HepG2 (cell line): ENCODE measurements around the gene C10orf90. TPM values are rescaled to one million over a fixed set of nuclear protein-coding genes. Genes with fewer than 3 reads are reported as not detected.

ENCODE experiments used
- ATAC-seq: fragments of 200-7000 bp; cut with Tn5 transposase; 3 replicates; pipeline ENCODE4 v1.9.1; 2020; ENCODE audit warnings: mild to moderate bottlenecking, moderate library complexity
- BruUV-seq: library from RNA; stranded (reverse); fragments of 400-500 nt; replicated peaks from 2 replicates; lab custom pipeline; 2021; lab: Mats Ljungman, UMichigan
- CTCF ChIA-PET: fragments of 300-600 bp; formaldehyde crosslinking; extraction: SDS; loops from one replicate; lab custom pipeline; 2021; ENCODE audit warnings: low total read pairs, inconsistent platforms, low intra/inter-chr PET ratio; lab: Yijun Ruan, JAX
- POLR2A ChIA-PET: fragments of 350-600 bp; sonication (Branson Sonifier 250); formaldehyde crosslinking; loops from one replicate; lab custom pipeline; 2020; ENCODE audit warnings: antibody characterized with exemption, inconsistent platforms; lab: Yijun Ruan, JAX
- DNase-seq: peaks from one replicate; pipeline ENCODE4 v3.0.0-alpha.2; 2015; ENCODE audit warnings: low spot score
- FAIRE-seq: peaks from 3 replicates; lab custom pipeline; 2011; peaks lifted over from hg19 to GRCh38; lab: Jason Lieb, UNC
- H2AFZ ChIP-seq: one replicate; pipeline ENCODE4 v1.6.1; 2011; ENCODE audit warnings: low read length, inconsistent platforms
- H3K27ac ChIP-seq: fragments of 300-600 bp; 3 replicates; pipeline ENCODE4 v1.8.0; 2011; ENCODE audit warnings: mixed run types, mild to moderate bottlenecking, mixed read lengths, low read length, inconsistent platforms; ENCODE audit not compliant: insufficient read depth; ENCODE audit errors: extremely low read length
- H3K27me3 ChIP-seq, 2 experiments: fragments of 200-600 bp in 1 of 2; 2 replicates in 1 of 2; 3 replicates in 1 of 2; pipeline versions ENCODE4 v1.6.0 to v1.8.0; 2011; ENCODE audit warnings: low read length in 2 of 2, mild to moderate bottlenecking in 2 of 2, moderate library complexity in 2 of 2, inconsistent platforms in 1 of 2; ENCODE audit not compliant: insufficient read depth in 2 of 2, control insufficient read depth in 1 of 2
- H3K36me3 ChIP-seq, 2 experiments: fragments of 200-600 bp in 1 of 2; replicated peaks in 1 of 2; 2 replicates in 1 of 2; 3 replicates in 1 of 2; pipeline versions ENCODE4 v1.5.1 to v1.8.0; 2011; ENCODE audit warnings: low read length in 2 of 2, inconsistent platforms in 1 of 2; ENCODE audit not compliant: insufficient read depth in 2 of 2, control insufficient read depth in 1 of 2
- H3K4me1 ChIP-seq: 2 replicates; pipeline ENCODE4 v1.5.1; 2012; ENCODE audit warnings: low read length, inconsistent platforms; ENCODE audit not compliant: insufficient read depth
- H3K4me2 ChIP-seq: 2 replicates; pipeline ENCODE4 v1.6.0; 2011; ENCODE audit warnings: low read depth, low read length, inconsistent platforms
- H3K4me3 ChIP-seq, 3 experiments: fragments of 200-600 bp in 1 of 3; sonication (generic), shearing (Covaris generic) in 1 of 3; replicated peaks in 1 of 3; 2 replicates each; pipeline ENCODE4 v1.5.1; 2011 to 2016; ENCODE audit warnings: low read length in 3 of 3, inconsistent platforms in 2 of 3, low read depth in 2 of 3, mild to moderate bottlenecking in 2 of 3, control low read depth in 1 of 3, mixed read lengths in 1 of 3; ENCODE audit not compliant: insufficient read depth in 1 of 3
- H3K79me2 ChIP-seq: one replicate; pipeline ENCODE4 v1.6.1; 2011; ENCODE audit warnings: low read length, inconsistent platforms; ENCODE audit not compliant: insufficient read depth
- H3K9ac ChIP-seq: 2 replicates; pipeline ENCODE4 v1.6.0; 2011; ENCODE audit warnings: mild to moderate bottlenecking, low read depth, low read length, inconsistent platforms; ENCODE audit not compliant: insufficient read depth
- H3K9me3 ChIP-seq: 2 replicates; pipeline ENCODE4 v1.5.1; 2012; ENCODE audit warnings: mild to moderate bottlenecking, low read length
- H4K20me1 ChIP-seq: 2 replicates; pipeline ENCODE4 v1.6.0; 2011; ENCODE audit warnings: inconsistent platforms, mild to moderate bottlenecking, low read length, moderate library complexity; ENCODE audit not compliant: insufficient read depth
- CHD2 ChIP-seq: IDR thresholded peaks from 2 replicates; pipeline ENCODE4 v1.6.1; 2011; ENCODE audit warnings: low read depth, low read length, improper control_type of control experiment
- RARA ChIP-seq: IDR thresholded peaks from 2 replicates; pipeline ENCODE4 v1.6.1; 2016; ENCODE audit warnings: missing genetic modification reagents, missing compliant biosample characterization
- REXO4 ChIP-seq: sonication (generic); formaldehyde crosslinking; IDR thresholded peaks from 2 replicates; pipeline ENCODE4 v1.8.0; 2022; ENCODE audit warnings: missing genetic modification reagents, mild to moderate bottlenecking, borderline replicate concordance
- SRSF1 ChIP-seq: fragments of 200-400 bp; formaldehyde crosslinking; optimal IDR thresholded peaks from 2 replicates; pipeline ENCODE3; 2017; ENCODE audit warnings: mild to moderate bottlenecking, low read depth, low read length, moderate library complexity
- TBX2 ChIP-seq: sonication (generic); formaldehyde crosslinking; IDR thresholded peaks from 2 replicates; pipeline ENCODE4 v1.5.0; 2020; ENCODE audit warnings: missing genetic modification reagents, mild to moderate bottlenecking, borderline replicate concordance
- TGIF2 ChIP-seq: IDR thresholded peaks from 2 replicates; pipeline ENCODE4 v1.6.1; 2016; ENCODE audit warnings: control low read depth, missing compliant biosample characterization
- TSC22D2 ChIP-seq: sonication (generic); formaldehyde crosslinking; IDR thresholded peaks from 2 replicates; pipeline ENCODE4 v1.5.1; 2020; ENCODE audit warnings: missing genetic modification reagents, mild to moderate bottlenecking, borderline replicate concordance
- ZFP41 ChIP-seq: sonication (generic); formaldehyde crosslinking; IDR thresholded peaks from 2 replicates; pipeline ENCODE4 v1.4.0; 2020; ENCODE audit warnings: mild to moderate bottlenecking, missing genetic modification reagents, borderline replicate concordance
- ZMYM3 ChIP-seq: sonication (generic); formaldehyde crosslinking; IDR thresholded peaks from 2 replicates; pipeline ENCODE4 v1.5.1; 2020; ENCODE audit warnings: mild to moderate bottlenecking, missing genetic modification reagents
- ZNF121 ChIP-seq: sonication (generic); formaldehyde crosslinking; IDR thresholded peaks from 2 replicates; pipeline ENCODE4 v1.5.0; 2020; ENCODE audit warnings: mild to moderate bottlenecking, missing genetic modification reagents
- ZNF431 ChIP-seq: sonication (generic); formaldehyde crosslinking; IDR thresholded peaks from 2 replicates; pipeline ENCODE4 v1.9.0; 2022; ENCODE audit warnings: missing genetic modification reagents, low read depth, mild to moderate bottlenecking, borderline replicate concordance
- ZNF468 ChIP-seq: sonication (generic); formaldehyde crosslinking; IDR thresholded peaks from 2 replicates; pipeline ENCODE4 v1.8.0; 2022; ENCODE audit warnings: mild to moderate bottlenecking, moderate library complexity, missing genetic modification reagents
- ZNF569 ChIP-seq: sonication (generic); formaldehyde crosslinking; IDR thresholded peaks from 2 replicates; pipeline ENCODE4 v1.5.0; 2020; ENCODE audit warnings: mild to moderate bottlenecking, missing genetic modification reagents, moderate library complexity, borderline replicate concordance
- WGBS: methylation state at CpG from one replicate; pipeline ENCODE4 v1.1.6; 2017; ENCODE audit warnings: low lambda C conversion rate; 5-methylcytosine and 5-hydroxymethylcytosine counted together
- in situ Hi-C: cut with HindIII; loops from 2 replicates; pipeline ENCODE4 v1.10.0; 2017; ENCODE audit warnings: low pct_unique_long_range_greater_than_20kb; ENCODE audit not compliant: extremely low pct_ligation_motif_present
- intact Hi-C: fragments of 100-400 bp; cut with micrococcal nuclease; formaldehyde crosslinking; loops from one replicate; pipeline ENCODE4 v1.10.0; 2022; ENCODE audit not compliant: unreplicated experiment
- polyA plus RNA-seq, 8 experiments: library from polyadenylated mRNA; depleted of rRNA in 3 of 8; stranded (reverse) in 7 of 8; unstranded in 1 of 8; fragments of >200 nt; fragmentation: Illumina TruSeq in 4 of 8; extraction: Trizol in 4 of 8; gene quantifications; 2 replicates each; pipeline versions ENCODE4 v1.2.1 to v1.2.3, GENCODE V29; 2011 to 2016; ENCODE audit warnings: low read depth in 4 of 8, missing spikeins in 1 of 8, mixed read lengths in 1 of 8; ENCODE audit not compliant: insufficient read depth in 1 of 8
- total RNA-seq, 5 experiments: library from RNA; depleted of rRNA; stranded (reverse); fragments of >200 nt; fragmentation: Illumina TruSeq; extraction: Trizol; gene quantifications; 2 replicates each; pipeline ENCODE4 v1.2.3, GENCODE V29; 2016; ENCODE audit warnings: low read depth in 1 of 5
- TF ChIP-seq, protein P1 (sequence below), 2 experiments: sonication (generic) in 1 of 2; formaldehyde crosslinking in 1 of 2; IDR thresholded peaks; 2 replicates each; pipeline versions ENCODE4 v1.5.1 to v1.6.1; 2011 to 2020; ENCODE audit warnings: borderline replicate concordance in 1 of 2, low read depth in 1 of 2, low read length in 1 of 2, mild to moderate bottlenecking in 1 of 2, missing genetic modification reagents in 1 of 2, moderate library complexity in 1 of 2
- TF ChIP-seq, protein P2 (sequence below): sonication (generic); formaldehyde crosslinking; IDR thresholded peaks from 2 replicates; pipeline ENCODE4 v1.4.0; 2020; ENCODE audit warnings: missing genetic modification reagents
- TF ChIP-seq, protein P3 (sequence below): sonication (generic); formaldehyde crosslinking; IDR thresholded peaks from 2 replicates; pipeline ENCODE4 v1.9.0; 2021; ENCODE audit warnings: missing genetic modification reagents, borderline replicate concordance

Gene C10orf90
- total and polyA plus RNA-seq, 2 of the 13 experiments (the other 11 are each of a cell fraction or from before 2014, with no cell fraction given), result not detected

DNA sequence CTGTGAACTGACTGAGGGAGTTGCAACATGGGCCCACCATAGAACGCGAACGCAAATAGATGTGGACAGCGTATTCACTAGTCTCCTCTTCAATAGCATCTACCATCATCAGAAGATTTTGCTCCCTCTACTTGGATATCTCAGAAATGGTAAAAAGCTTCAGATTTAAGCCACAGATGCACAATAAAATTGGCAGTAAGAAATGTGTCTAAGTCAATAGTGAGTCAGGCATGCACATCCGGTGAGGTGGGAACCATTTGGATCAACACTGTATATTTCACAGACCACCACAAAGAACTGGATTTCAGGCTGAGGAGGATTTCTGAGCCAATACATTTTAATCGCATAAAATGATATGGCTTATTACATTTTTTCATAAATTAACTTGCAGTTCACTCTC, 170.7 kb downstream of the C10orf90 start (continued):
- TF ChIP-seq TBX2 (CRISPR knock-in tag) (no peak), ZNF468 (CRISPR knock-in tag) (no peak), SRSF1 (no peak), ZNF431 (no peak), ZFP41 (no peak), RARA (CRISPR knock-in tag) (no peak), TSC22D2 (no peak)
- TF ChIP-seq, protein P1, sequence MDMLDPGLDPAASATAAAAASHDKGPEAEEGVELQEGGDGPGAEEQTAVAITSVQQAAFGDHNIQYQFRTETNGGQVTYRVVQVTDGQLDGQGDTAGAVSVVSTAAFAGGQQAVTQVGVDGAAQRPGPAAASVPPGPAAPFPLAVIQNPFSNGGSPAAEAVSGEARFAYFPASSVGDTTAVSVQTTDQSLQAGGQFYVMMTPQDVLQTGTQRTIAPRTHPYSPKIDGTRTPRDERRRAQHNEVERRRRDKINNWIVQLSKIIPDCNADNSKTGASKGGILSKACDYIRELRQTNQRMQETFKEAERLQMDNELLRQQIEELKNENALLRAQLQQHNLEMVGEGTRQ (IDR thresholded peaks at IDR 0.05; ENCODE audit: low read depth, low read length), result no peak
- TF ChIP-seq, protein P1 (CRISPR knock-in tag; IDR thresholded peaks at IDR 0.05; ENCODE audit: borderline replicate concordance), result no peak

DNA sequence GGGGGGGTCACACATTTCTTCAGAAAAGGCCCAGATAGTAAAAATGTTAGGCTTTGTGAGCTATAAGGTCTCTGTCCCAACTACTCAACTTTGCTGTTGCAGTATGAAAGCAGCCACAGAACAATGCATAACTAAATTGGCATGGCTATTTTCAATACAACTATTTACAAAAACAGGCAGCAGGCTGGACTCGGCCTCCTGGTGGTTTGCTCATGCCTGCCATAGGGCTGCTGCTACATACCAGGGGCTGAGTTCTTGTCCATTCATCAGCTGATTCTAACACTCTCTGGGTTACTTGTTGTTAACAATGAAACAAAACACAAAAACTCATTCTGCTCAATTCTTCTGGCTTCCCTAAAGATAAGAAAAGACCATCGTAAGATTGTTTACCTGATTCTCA, 172.8 kb downstream of the C10orf90 start:
- ATAC-seq (no peak), DNase-seq (no peak), FAIRE-seq (no peak)
- no peak overlapping the region for H3K4me2 ChIP-seq
- H3K9me3 ChIP-seq, result no peaks in the 10 kb centered on the region
- H3K27ac ChIP-seq, result no peak overlapping the region
- peaks cover 0 to 5% of the 10 kb centered on the region in 2 experiments; a peak in 2 of 5 replicates for H3K27me3 ChIP-seq
- no TSS peak for BruUV-seq
- in situ Hi-C loops, result no loop called here
- CTCF ChIA-PET, result no interaction called here
- 33% methylated on average over 1 of the region's 2 CpGs for WGBS
- no peaks in the 10 kb centered on the region for H4K20me1 ChIP-seq
- intact Hi-C loops, result no loop called here
- POLR2A ChIA-PET, result no interaction called here
- no peaks in the 10 kb centered on the region for H3K4me1 ChIP-seq
- H3K36me3 ChIP-seq, result no peaks in the 10 kb centered on the region
- H2AFZ ChIP-seq, result no peak overlapping the region
- H3K79me2 ChIP-seq, result no peaks in the 10 kb centered on the region
- H3K9ac ChIP-seq, result no peak overlapping the region
- no peak overlapping the region for H3K4me3 ChIP-seq
- no peak for TF ChIP-seq ZNF121
- no peak for TF ChIP-seq REXO4
- TF ChIP-seq, protein P2, sequence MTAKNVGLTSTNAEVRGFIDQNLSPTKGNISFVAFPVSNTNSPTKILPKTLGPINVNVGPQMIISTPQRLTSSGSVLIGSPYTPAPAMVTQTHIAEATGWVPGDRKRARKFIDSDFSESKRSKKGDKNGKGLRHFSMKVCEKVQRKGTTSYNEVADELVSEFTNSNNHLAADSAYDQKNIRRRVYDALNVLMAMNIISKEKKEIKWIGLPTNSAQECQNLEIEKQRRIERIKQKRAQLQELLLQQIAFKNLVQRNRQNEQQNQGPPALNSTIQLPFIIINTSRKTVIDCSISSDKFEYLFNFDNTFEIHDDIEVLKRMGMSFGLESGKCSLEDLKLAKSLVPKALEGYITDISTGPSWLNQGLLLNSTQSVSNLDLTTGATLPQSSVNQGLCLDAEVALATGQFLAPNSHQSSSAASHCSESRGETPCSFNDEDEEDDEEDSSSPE (CRISPR knock-in tag), result no peak
- TF ChIP-seq, protein P3, sequence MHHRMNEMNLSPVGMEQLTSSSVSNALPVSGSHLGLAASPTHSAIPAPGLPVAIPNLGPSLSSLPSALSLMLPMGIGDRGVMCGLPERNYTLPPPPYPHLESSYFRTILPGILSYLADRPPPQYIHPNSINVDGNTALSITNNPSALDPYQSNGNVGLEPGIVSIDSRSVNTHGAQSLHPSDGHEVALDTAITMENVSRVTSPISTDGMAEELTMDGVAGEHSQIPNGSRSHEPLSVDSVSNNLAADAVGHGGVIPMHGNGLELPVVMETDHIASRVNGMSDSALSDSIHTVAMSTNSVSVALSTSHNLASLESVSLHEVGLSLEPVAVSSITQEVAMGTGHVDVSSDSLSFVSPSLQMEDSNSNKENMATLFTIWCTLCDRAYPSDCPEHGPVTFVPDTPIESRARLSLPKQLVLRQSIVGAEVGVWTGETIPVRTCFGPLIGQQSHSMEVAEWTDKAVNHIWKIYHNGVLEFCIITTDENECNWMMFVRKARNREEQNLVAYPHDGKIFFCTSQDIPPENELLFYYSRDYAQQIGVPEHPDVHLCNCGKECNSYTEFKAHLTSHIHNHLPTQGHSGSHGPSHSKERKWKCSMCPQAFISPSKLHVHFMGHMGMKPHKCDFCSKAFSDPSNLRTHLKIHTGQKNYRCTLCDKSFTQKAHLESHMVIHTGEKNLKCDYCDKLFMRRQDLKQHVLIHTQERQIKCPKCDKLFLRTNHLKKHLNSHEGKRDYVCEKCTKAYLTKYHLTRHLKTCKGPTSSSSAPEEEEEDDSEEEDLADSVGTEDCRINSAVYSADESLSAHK (CRISPR knock-in tag), result no peak
- TF ChIP-seq TGIF2 (CRISPR knock-in tag), result no peak
- no peak for TF ChIP-seq ZNF569
- TF ChIP-seq CHD2, result no peak
- TF ChIP-seq ZMYM3 (CRISPR knock-in tag), result no peak
